Tibial nerve (tissue), 4 donors: ENCODE results near the gene RARS2. TPM values are rescaled to one million over a fixed set of nuclear protein-coding genes. Genes with fewer than 3 reads are reported as not detected.

Experiments
- DNase-seq, 2 donors: peaks; one replicate each; pipeline ENCODE4 v3.0.0-alpha.2; 2019; ENCODE audit warnings: low spot score in 2 of 2
- H3K27ac ChIP-seq, 4 donors: fragments of 200-600 bp; sonication (generic) in 3 of 4; one replicate each; pipeline ENCODE4 v1.5.1; 2017 to 2019; ENCODE audit warnings: mild to moderate bottlenecking in 1 of 4
- H3K27me3 ChIP-seq, 2 donors: fragments of 200-600 bp; sonication (generic) in 1 of 2; one replicate each; pipeline versions ENCODE4 v1.5.1 to v1.6.0; 2017 to 2019
- H3K36me3 ChIP-seq, 3 donors: fragments of 200-600 bp; sonication (generic); one replicate each; pipeline ENCODE4 v1.5.1; 2018 to 2019
- H3K4me1 ChIP-seq, 4 donors: fragments of 200-600 bp; sonication (generic) in 3 of 4; one replicate each; pipeline ENCODE4 v1.5.1; 2017 to 2019
- H3K4me3 ChIP-seq, 4 donors: fragments of 200-600 bp; sonication (generic) in 3 of 4; one replicate each; pipeline ENCODE4 v1.5.1; 2017 to 2019; ENCODE audit warnings: mild to moderate bottlenecking in 1 of 4, moderate library complexity in 1 of 4
- H3K9me3 ChIP-seq, 4 donors: fragments of 200-600 bp; sonication (generic) in 3 of 4; one replicate each; pipeline ENCODE4 v1.5.1; 2017 to 2019
- EP300 ChIP-seq, 2 donors: sonication (generic); formaldehyde crosslinking; IDR thresholded peaks; one replicate each; pipeline ENCODE4 v1.6.1; 2017; ENCODE audit warnings: antibody characterized with exemption in 2 of 2, mild to moderate bottlenecking in 1 of 2
- POLR2A ChIP-seq, 2 donors: fragments of 450-650 bp; IDR thresholded peaks; one replicate each; pipeline ENCODE4 v1.6.1; 2017; ENCODE audit warnings: antibody characterized with exemption in 2 of 2, mild to moderate bottlenecking in 2 of 2, moderate library complexity in 2 of 2
- WGBS, 2 donors: methylation state at CpG; one replicate each; pipeline ENCODE4 v1.1.5; 2018; 5-methylcytosine and 5-hydroxymethylcytosine counted together
- total RNA-seq, 4 donors: library from RNA; depleted of rRNA; stranded (reverse); fragments of >200 nt; gene quantifications; one replicate each; pipeline ENCODE4 v1.1.0, GENCODE V29; 2016
- TF ChIP-seq, protein P1 (sequence below), 5 experiments: fragments of 200-600 bp in 3 of 5; fragments of 450-650 bp in 2 of 5; sonication (generic) in 3 of 5; IDR thresholded peaks; one replicate each; pipeline ENCODE4 v1.5.1; 2016 to 2019; ENCODE audit warnings: antibody characterized with exemption in 5 of 5, mild to moderate bottlenecking in 3 of 5, moderate library complexity in 2 of 5

RARS2 gene
- total RNA-seq, 4 donors from 2014 or later: 16.3 to 20.7 (median 18.5) TPM

DNA sequence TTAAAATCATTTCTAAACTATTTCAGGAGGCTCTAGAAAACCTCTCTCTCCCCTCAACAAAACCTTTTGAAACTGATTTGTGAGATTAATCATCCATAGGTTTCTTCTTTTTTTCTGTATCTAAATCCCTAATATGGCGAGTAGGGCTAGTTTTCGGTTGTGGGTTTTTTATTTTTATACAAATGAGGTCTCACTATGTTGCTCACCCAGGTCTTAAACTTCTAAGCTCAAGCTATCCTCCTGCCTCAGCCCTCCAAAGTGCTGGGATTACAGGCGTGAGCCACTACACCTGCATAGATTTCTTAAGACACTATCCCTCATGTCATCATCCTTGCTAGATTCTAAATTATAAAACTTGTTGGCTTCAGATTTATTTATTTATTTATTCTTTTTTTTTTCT, 44.1 kb upstream of the RARS2 start:
- Histone ChIP-seq H3K36me3 (peaks cover 0 to 74% (median 0%) of the 10 kb centered on the region in 3 donors), H3K9me3 (no peaks in the 10 kb centered on the region), H3K27ac (no peak overlapping the region), H3K27me3 (no peaks in the 10 kb centered on the region), H3K4me1 (no peaks in the 10 kb centered on the region), H3K4me3 (no peak overlapping the region)
- DNase-seq: no peak
- 65 to 68% methylated on average over 3 of the region's 3 CpGs for WGBS, 2 donors
- TF ChIP-seq, protein P1, sequence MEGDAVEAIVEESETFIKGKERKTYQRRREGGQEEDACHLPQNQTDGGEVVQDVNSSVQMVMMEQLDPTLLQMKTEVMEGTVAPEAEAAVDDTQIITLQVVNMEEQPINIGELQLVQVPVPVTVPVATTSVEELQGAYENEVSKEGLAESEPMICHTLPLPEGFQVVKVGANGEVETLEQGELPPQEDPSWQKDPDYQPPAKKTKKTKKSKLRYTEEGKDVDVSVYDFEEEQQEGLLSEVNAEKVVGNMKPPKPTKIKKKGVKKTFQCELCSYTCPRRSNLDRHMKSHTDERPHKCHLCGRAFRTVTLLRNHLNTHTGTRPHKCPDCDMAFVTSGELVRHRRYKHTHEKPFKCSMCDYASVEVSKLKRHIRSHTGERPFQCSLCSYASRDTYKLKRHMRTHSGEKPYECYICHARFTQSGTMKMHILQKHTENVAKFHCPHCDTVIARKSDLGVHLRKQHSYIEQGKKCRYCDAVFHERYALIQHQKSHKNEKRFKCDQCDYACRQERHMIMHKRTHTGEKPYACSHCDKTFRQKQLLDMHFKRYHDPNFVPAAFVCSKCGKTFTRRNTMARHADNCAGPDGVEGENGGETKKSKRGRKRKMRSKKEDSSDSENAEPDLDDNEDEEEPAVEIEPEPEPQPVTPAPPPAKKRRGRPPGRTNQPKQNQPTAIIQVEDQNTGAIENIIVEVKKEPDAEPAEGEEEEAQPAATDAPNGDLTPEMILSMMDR (IDR thresholded peaks at IDR 0.05): no peak
- no peak for TF ChIP-seq POLR2A (IDR thresholded peaks at IDR 0.05)
- no peak for TF ChIP-seq EP300 (IDR thresholded peaks at IDR 0.05)

DNA sequence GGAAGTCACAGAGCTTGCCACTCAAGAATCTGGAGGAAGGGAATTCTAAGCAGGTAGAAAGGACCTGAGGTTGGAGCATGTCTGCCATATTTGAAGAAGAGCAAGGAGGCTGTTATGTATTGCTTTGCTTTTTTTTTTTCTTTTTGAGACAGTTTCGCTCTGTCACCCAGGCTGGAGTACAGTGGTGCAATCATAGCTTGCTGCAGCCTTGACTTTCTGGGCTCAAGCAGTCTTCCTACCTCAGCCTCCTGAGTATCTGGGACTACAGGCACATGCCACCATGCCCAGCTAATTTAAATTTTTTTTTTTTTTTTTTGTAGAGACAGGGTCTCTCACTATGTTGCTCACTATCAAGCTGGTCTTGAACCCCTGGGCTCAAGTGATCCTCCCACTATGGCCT, 41.0 kb upstream of the RARS2 start:
- TF ChIP-seq POLR2A (IDR thresholded peaks at IDR 0.05): no peak
- TF ChIP-seq EP300 (IDR thresholded peaks at IDR 0.05): no peak
- TF ChIP-seq, protein P1 (IDR thresholded peaks at IDR 0.05): no peak
- Histone ChIP-seq H3K9me3 (no peaks in the 10 kb centered on the region), H3K4me3 (no peak overlapping the region), H3K4me1 (no peaks in the 10 kb centered on the region), H3K27me3 (no peaks in the 10 kb centered on the region), H3K27ac (no peak overlapping the region), H3K36me3 (peaks cover 0 to 56% (median 0%) of the 10 kb centered on the region in 3 donors)
- whole genome bisulfite sequencing, 2 donors: 94 to 96% methylated on average over 1 of the region's 1 CpG
- DNase-seq: no peak

DNA sequence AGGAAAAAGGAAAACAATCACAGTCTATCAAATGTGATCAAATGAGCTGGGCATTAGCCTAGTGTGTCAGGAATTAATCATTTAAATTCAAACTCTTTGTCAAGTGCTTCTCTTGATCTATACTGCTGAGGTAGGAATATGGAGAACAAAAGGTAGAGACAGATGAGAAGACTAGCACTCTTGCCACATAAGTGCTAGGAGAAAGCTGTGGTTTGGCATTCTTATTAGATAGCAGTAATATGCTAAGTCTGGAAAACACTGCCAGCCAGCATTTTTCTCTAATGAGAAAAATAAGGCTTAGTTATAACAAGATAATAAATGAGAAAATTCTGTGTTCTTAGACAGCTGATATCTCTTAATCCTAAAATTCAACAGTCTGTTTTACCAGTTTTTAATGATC, 39.1 kb upstream of the RARS2 start:
- Histone ChIP-seq H3K4me1 (no peaks in the 10 kb centered on the region), H3K9me3 (no peaks in the 10 kb centered on the region), H3K4me3 (no peak overlapping the region), H3K36me3 (peaks cover 0 to 64% (median 0%) of the 10 kb centered on the region in 3 donors), H3K27me3 (no peaks in the 10 kb centered on the region), H3K27ac (no peak overlapping the region)
- no peak for DNase-seq
- TF ChIP-seq POLR2A (IDR thresholded peaks at IDR 0.05) (no peak), EP300 (IDR thresholded peaks at IDR 0.05) (no peak)
- TF ChIP-seq, protein P1 (IDR thresholded peaks at IDR 0.05): no peak

DNA sequence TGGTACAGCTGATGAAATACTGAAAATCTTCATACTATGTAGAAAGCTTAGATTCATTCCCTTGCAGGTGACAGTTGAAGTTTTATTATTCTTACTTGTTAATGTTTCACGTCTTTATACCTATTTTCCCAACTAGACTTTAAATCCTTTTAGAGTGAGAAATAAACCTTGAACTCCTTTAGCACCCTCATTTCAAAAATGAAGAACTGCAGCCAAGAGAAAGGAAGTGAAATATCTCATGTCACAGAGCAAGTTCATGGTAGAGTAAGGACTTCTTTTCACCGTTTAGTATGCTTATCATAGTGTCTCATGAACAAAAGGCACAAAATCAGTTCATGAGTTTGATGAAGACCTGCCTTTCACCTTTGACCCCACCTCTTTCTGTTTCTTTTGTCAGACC, 38.6 kb upstream of the RARS2 start:
- no peaks in the 10 kb centered on the region for H3K27me3 ChIP-seq
- H3K36me3 ChIP-seq: peaks cover 0 to 69% (median 0%) of the 10 kb centered on the region in 3 donors
- no peaks in the 10 kb centered on the region for H3K9me3 ChIP-seq
- H3K4me3 ChIP-seq: no peak overlapping the region
- WGBS, 2 donors: 69 to 75% methylated on average over 2 of the region's 2 CpGs
- no peak for DNase-seq
- TF ChIP-seq, protein P1 (IDR thresholded peaks at IDR 0.05): no peak
- TF ChIP-seq POLR2A (IDR thresholded peaks at IDR 0.05) (no peak), EP300 (IDR thresholded peaks at IDR 0.05) (no peak)
- H3K4me1 ChIP-seq: no peaks in the 10 kb centered on the region
- H3K27ac ChIP-seq: no peak overlapping the region

DNA sequence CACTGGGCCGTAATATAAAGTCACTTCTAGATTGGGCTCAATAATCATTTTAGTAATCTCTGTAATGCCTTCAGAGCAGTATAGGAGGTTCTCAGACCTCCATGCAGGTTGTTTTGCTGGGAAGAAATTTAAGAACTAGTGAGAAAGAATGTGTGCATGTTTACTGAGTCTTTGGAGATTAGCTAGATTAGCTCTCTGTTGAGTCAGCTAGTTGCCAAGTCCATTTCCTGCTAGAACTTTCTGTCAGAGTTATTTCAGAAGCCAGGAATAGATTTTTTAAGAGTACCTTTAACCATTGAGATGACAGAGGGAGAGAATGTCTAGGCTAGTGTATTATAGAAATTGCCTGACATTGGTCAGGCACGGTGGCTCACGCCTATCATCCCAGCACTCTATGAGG, 33.5 kb upstream of the RARS2 start:
- H3K27me3 ChIP-seq: no peaks in the 10 kb centered on the region
- H3K4me1 ChIP-seq: no peaks in the 10 kb centered on the region
- no peak for DNase-seq
- peaks cover 0 to 53% (median 0%) of the 10 kb centered on the region in 3 donors for H3K36me3 ChIP-seq
- TF ChIP-seq, protein P1 (IDR thresholded peaks at IDR 0.05): no peak
- TF ChIP-seq POLR2A (IDR thresholded peaks at IDR 0.05) (no peak), EP300 (IDR thresholded peaks at IDR 0.05) (no peak)
- H3K4me3 ChIP-seq: no peak overlapping the region
- H3K9me3 ChIP-seq: no peaks in the 10 kb centered on the region
- no peak overlapping the region for H3K27ac ChIP-seq
- 88 to 96% methylated on average over 3 of the region's 3 CpGs for WGBS, 2 donors
